Measurements from ENCODE around the gene TMC4. TPM values are rescaled to one million over a fixed set of nuclear protein-coding genes. Genes with fewer than 3 reads are reported as not detected.

The TMC4 gene
- total and polyA plus RNA-seq, 2 experiments from 2014 or later: 0.18 TPM; not detected in 1

DNA sequence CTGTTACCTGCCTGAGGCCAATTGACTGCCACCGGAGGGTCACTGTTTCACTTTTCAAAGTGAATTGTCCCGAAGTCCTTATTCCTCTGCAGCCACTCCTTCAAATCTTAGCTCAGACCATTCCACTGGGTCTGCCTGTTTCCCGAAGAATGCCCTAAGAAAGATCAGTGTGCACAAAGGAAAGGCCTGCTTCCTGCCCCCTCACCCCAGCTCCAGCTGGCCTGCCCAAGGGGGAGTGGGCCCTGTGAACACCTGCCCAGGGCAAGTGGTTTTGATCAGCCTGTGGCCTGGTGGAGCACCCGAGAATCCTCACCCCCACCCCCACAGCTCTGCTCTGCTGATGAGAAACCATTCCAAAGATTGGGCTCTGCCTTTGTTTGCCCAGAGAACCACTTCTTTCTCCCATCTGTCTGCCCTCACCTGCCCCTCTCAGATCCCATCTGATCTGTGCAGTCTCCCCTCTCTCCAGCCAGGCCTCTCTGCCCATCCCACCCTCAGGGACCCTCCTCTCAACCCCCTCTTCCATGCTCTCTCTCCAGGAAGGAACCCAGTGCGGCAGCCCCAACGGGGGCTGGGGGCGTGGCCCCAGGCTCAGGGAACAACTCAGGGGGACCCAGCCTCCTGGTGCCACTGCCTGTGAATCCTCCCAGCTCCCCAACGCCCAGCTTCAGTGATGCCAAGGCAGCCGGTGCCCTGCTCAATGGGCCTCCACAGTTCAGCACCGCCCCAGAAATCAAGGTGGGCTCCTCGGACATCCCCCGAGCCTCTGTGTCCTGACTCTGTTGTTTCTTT is 23.7 kb downstream of the TMC4 start:
- Histone ChIP-seq H2AFZ (no peak overlapping the region), H3K4me2 (ENCODE audit: unreplicated experiment) (no peak overlapping the region), H3K27ac (no peak overlapping the region), H3K4me1 (ENCODE audit: insufficient read depth) (peaks cover 3% of the 10 kb centered on the region), H3K4me3 (no peak overlapping the region), H3K9me3 (ENCODE audit: low read depth) (no peaks in the 10 kb centered on the region), H3F3A (ENCODE audit: insufficient read depth) (peaks cover 10% of the 10 kb centered on the region), H3K9ac (no peak overlapping the region), H4K20me1 (ENCODE audit: insufficient read depth) (no peaks in the 10 kb centered on the region), H3K9me2 (ENCODE audit: insufficient read depth) (no peaks in the 10 kb centered on the region), H3K27me3 (replicated peaks; ENCODE audit: insufficient read depth) (no peaks in the 10 kb centered on the region), H3K79me2 (ENCODE audit: insufficient read depth) (peaks cover 10% of the 10 kb centered on the region; the same call in 1 of the 2 replicates), H3K36me3 (ENCODE audit: low read depth) (peaks cover 11% of the 10 kb centered on the region)
- in situ Hi-C loops (cut with MboI): no loop called here
- no peak for DNase-seq
- WGBS, 2 experiments (ENCODE audit: low coverage in 1 of 2, low lambda C conversion rate in 2 of 2, missing lambda C conversion rate in 2 of 2): 73 to 74% methylated on average over 12 of the region's 12 CpGs
- TF ChIP-seq EZH2phosphoT487 (IDR thresholded peaks at IDR 0.05; ENCODE audit: insufficient read depth, low read depth) (no peak), EZH2 (IDR thresholded peaks at IDR 0.05; ENCODE audit: insufficient read depth, poor library complexity, severe bottlenecking) (no peak)

DNA sequence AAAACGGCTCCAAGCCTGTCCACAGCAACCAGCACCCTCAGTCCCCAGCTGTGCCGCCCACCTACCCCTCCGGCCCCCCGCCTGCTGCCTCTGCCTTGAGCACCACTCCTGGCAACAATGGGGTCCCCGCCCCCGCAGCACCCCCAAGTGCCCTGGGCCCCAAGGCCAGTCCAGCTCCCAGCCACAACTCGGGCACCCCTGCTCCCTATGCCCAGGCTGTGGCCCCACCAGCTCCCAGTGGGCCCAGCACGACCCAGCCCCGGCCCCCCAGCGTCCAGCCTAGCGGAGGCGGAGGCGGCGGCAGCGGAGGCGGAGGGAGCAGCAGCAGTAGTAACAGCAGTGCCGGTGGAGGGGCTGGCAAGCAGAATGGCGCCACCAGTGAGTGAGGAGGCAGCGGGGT is 24.8 kb downstream of the TMC4 start:
- H3K79me2 ChIP-seq (ENCODE audit: insufficient read depth): peaks cover 20% of the 10 kb centered on the region
- no peaks in the 10 kb centered on the region for H3K9me2 ChIP-seq (ENCODE audit: insufficient read depth)
- H3K9ac ChIP-seq: no peak overlapping the region
- no peaks in the 10 kb centered on the region for H3K27me3 ChIP-seq (replicated peaks; ENCODE audit: insufficient read depth)
- WGBS, 2 experiments (ENCODE audit: low coverage in 1 of 2, low lambda C conversion rate in 2 of 2, missing lambda C conversion rate in 2 of 2): 75 to 83% methylated on average over 12 to 19 of the region's 19 CpGs
- H3K9me3 ChIP-seq (ENCODE audit: low read depth): no peaks in the 10 kb centered on the region
- H2AFZ ChIP-seq: no peak overlapping the region
- H3K4me2 ChIP-seq (ENCODE audit: unreplicated experiment): no peak overlapping the region
- no peaks in the 10 kb centered on the region for H4K20me1 ChIP-seq (ENCODE audit: insufficient read depth)
- no peak overlapping the region for H3K27ac ChIP-seq
- no peak for DNase-seq
- no peaks in the 10 kb centered on the region; the same call in 1 of the 2 replicates for H3F3A ChIP-seq (ENCODE audit: insufficient read depth)
- no peak overlapping the region for H3K4me3 ChIP-seq
- TF ChIP-seq EZH2phosphoT487 (IDR thresholded peaks at IDR 0.05; ENCODE audit: insufficient read depth, low read depth) (no peak), EZH2 (IDR thresholded peaks at IDR 0.05; ENCODE audit: insufficient read depth, poor library complexity, severe bottlenecking) (no peak)
- H3K36me3 ChIP-seq (ENCODE audit: low read depth): peaks cover 17% of the 10 kb centered on the region
- H3K4me1 ChIP-seq (ENCODE audit: insufficient read depth): no peaks in the 10 kb centered on the region
- in situ Hi-C loops (cut with MboI): no loop called here

GRCh38 chr19:54147676-54148075 is 25.3 kb downstream of the TMC4 start:
- Histone ChIP-seq H4K20me1 (ENCODE audit: insufficient read depth) (no peaks in the 10 kb centered on the region), H3K27ac (no peak overlapping the region), H3K79me2 (ENCODE audit: insufficient read depth) (peaks cover 25% of the 10 kb centered on the region), H3K27me3 (replicated peaks; ENCODE audit: insufficient read depth) (no peaks in the 10 kb centered on the region), H3F3A (ENCODE audit: insufficient read depth) (no peaks in the 10 kb centered on the region), H3K4me3 (no peak overlapping the region), H3K36me3 (ENCODE audit: low read depth) (peaks cover 19% of the 10 kb centered on the region), H2AFZ (no peak overlapping the region), H3K4me1 (ENCODE audit: insufficient read depth) (peaks cover under 1% of the 10 kb centered on the region; the same call in 1 of the 2 replicates), H3K9me2 (ENCODE audit: insufficient read depth) (no peaks in the 10 kb centered on the region), H3K4me2 (ENCODE audit: unreplicated experiment) (no peak overlapping the region), H3K9ac (no peak overlapping the region), H3K9me3 (ENCODE audit: low read depth) (no peaks in the 10 kb centered on the region)
- in situ Hi-C loops (cut with MboI): no loop called here
- TF ChIP-seq EZH2 (IDR thresholded peaks at IDR 0.05; ENCODE audit: insufficient read depth, poor library complexity, severe bottlenecking) (no peak), EZH2phosphoT487 (IDR thresholded peaks at IDR 0.05; ENCODE audit: insufficient read depth, low read depth) (no peak)
- DNase-seq: no peak
- 94 to 98% methylated on average over 3 of the region's 3 CpGs for WGBS, 2 experiments (ENCODE audit: low coverage in 1 of 2, low lambda C conversion rate in 2 of 2, missing lambda C conversion rate in 2 of 2)

- no peaks in the 10 kb centered on the region for H3K9me3 ChIP-seq (ENCODE audit: low read depth)
- H3K4me1 ChIP-seq (ENCODE audit: insufficient read depth): peaks cover 16% of the 10 kb centered on the region
- no peaks in the 10 kb centered on the region for H3K9me2 ChIP-seq (ENCODE audit: insufficient read depth)
- TF ChIP-seq EZH2phosphoT487 (IDR thresholded peaks at IDR 0.05; ENCODE audit: insufficient read depth, low read depth) (no peak), EZH2 (IDR thresholded peaks at IDR 0.05; ENCODE audit: insufficient read depth, poor library complexity, severe bottlenecking) (no peak)
- H3K4me2 ChIP-seq (ENCODE audit: unreplicated experiment): no peak overlapping the region
- peaks cover 20% of the 10 kb centered on the region for H3K36me3 ChIP-seq (ENCODE audit: low read depth)
- H3K4me3 ChIP-seq: no peak overlapping the region
- DNase-seq: no peak
- peaks cover 2% of the 10 kb centered on the region; the same call in 1 of the 2 replicates for H3F3A ChIP-seq (ENCODE audit: insufficient read depth)
- no peak overlapping the region for H3K9ac ChIP-seq
- peaks cover 45% of the 10 kb centered on the region for H3K79me2 ChIP-seq (ENCODE audit: insufficient read depth)
- no peak overlapping the region for H3K27ac ChIP-seq
- in situ Hi-C loops (cut with MboI): no loop called here
- no peaks in the 10 kb centered on the region for H3K27me3 ChIP-seq (replicated peaks; ENCODE audit: insufficient read depth)
- H2AFZ ChIP-seq: no peak overlapping the region
- 92% methylated on average over 27 to 28 of the region's 28 CpGs for WGBS, 2 experiments (ENCODE audit: low coverage in 1 of 2, low lambda C conversion rate in 2 of 2, missing lambda C conversion rate in 2 of 2)
- H4K20me1 ChIP-seq (ENCODE audit: insufficient read depth): no peaks in the 10 kb centered on the region; the same call in 1 of the 2 replicates
These were observed 27.3 kb downstream of the TMC4 start for GRCh38 chr19:54145541-54146158.
